Esophagus (tissue), 2 donors: ENCODE measurements around the gene CASP4. TPM values are rescaled to one million over a fixed set of nuclear protein-coding genes. Genes with fewer than 3 reads are reported as not detected.
"Not testable (repeated sequence)": the region's sequence is repeated elsewhere in the genome, so short reads cannot be mapped to it uniquely, and the experiment has no call there.

Source experiments
- H3K27ac ChIP-seq, 2 donors: one replicate each; pipeline ENCODE4 v1.5.1; 2013; ENCODE audit warnings: low read depth in 2 of 2, mild to moderate bottlenecking in 2 of 2, inconsistent platforms in 1 of 2, low read length in 1 of 2, moderate library complexity in 1 of 2
- H3K27me3 ChIP-seq, 2 donors: one replicate each; pipeline ENCODE4 v1.6.1; 2013; ENCODE audit warnings: low read length in 2 of 2, control low read depth in 1 of 2, mild to moderate bottlenecking in 1 of 2; ENCODE audit not compliant: insufficient read depth in 2 of 2, control insufficient read depth in 1 of 2
- H3K36me3 ChIP-seq, 2 donors: one replicate each; pipeline ENCODE4 v1.6.1; 2013; ENCODE audit warnings: low read length in 1 of 2; ENCODE audit not compliant: control insufficient read depth in 2 of 2, insufficient read depth in 2 of 2
- H3K4me1 ChIP-seq, 2 donors: one replicate each; pipeline ENCODE4 v1.6.1; 2013; ENCODE audit warnings: low read length in 1 of 2; ENCODE audit not compliant: control insufficient read depth in 2 of 2, insufficient read depth in 2 of 2
- H3K4me3 ChIP-seq, 2 donors: one replicate each; pipeline ENCODE4 v1.5.1; 2013; ENCODE audit warnings: low read length in 2 of 2, mild to moderate bottlenecking in 2 of 2, low read depth in 1 of 2, moderate library complexity in 1 of 2
- H3K9me3 ChIP-seq, 2 donors: one replicate each; pipeline ENCODE4 v1.6.1; 2013; ENCODE audit warnings: mild to moderate bottlenecking in 2 of 2, low read depth in 1 of 2, low read length in 1 of 2, moderate library complexity in 1 of 2; ENCODE audit not compliant: control insufficient read depth in 2 of 2, insufficient read depth in 1 of 2
- WGBS, 2 donors: extraction: QIAGEN DNeasy Blood & Tissue Kit; methylation state at CpG; one replicate each; pipeline ENCODE4 v1.1.7; 2013; 5-methylcytosine and 5-hydroxymethylcytosine counted together
- polyA plus RNA-seq, 2 donors: library from polyadenylated mRNA; stranded (reverse); fragments of 200-250 nt; gene quantifications; one replicate each; pipeline ENCODE4 v1.2.3, GENCODE V29; 2013
- donor health status: healthy with polysubstance abuse.
- donor health status: Bipolar disorder and iron deficiency.

CASP4 gene
- polyA plus RNA-seq, 2 donors, result 54.0 to 71.6 TPM

DNA sequence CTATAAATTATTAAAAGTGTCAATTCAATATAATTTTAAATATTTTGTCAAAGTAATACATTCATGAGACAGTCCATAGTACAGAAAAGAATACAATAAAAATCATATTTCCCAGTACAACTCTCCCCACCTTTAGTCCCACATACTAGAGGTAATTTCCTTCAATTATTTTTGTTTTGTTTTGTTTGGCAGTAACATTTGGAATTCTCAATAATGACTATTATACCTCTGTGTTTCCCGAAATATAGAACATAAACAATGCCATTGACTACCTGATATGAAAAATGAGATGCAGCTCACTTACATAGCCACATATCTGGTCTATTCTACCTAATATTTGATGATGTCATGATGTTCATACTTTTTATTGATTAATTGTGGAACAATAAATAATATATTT is 24.4 kb upstream of the CASP4 start:
- Histone ChIP-seq H3K36me3 (no peaks in the 10 kb centered on the region), H3K4me1 (no peaks in the 10 kb centered on the region), H3K9me3 (no peaks in the 10 kb centered on the region), H3K27me3 (no peaks in the 10 kb centered on the region), H3K27ac (no peak overlapping the region), H3K4me3 (no peak overlapping the region)
- WGBS, 2 donors, result 72 to 74% methylated on average over 1 of the region's 1 CpG

DNA sequence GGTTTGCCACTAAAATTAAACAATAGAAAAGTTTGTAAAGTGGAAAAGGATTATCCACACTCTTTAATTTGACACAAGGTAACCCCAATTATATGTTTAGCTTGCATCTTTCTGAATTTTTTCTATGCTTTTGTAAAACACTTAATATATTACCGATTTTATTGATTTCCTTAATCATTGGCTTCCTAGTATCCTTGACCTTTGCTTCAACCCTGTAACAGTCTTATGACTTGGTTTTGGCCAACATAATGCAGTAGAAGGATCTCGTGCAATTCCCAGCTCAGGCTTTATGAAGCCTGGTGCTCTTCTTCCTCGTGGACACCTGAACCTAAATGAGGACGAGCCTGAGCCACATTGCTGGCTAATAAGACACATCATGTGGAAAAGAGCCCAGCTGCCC is 23.6 kb upstream of the CASP4 start:
- WGBS, 2 donors, result 77 to 89% methylated on average over 4 of the region's 4 CpGs
- Histone ChIP-seq H3K4me3 (no peak overlapping the region), H3K27me3 (no peaks in the 10 kb centered on the region), H3K9me3 (no peaks in the 10 kb centered on the region), H3K27ac (no peak overlapping the region), H3K4me1 (no peaks in the 10 kb centered on the region), H3K36me3 (no peaks in the 10 kb centered on the region)

DNA sequence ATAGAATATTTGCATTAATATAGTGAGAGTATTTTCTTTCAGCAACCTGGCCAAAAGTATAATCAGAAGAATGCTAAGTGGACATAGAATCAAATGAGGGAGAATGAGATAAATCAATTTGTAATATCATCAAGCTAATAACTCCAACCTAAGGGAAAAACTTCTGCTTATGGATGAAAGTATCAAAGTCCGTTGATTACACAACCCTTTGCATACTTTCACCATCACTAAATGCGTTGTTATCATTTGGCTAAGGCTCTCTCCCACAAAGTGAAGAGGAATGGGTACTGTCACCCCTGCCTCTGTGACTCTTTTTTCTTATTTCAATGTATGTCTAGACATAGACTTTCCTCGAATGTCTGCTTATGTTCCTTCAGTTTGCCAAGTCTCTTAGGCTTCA is 16.4 kb upstream of the CASP4 start:
- 60 to 84% methylated on average over 3 of the region's 3 CpGs for WGBS, 2 donors

DNA sequence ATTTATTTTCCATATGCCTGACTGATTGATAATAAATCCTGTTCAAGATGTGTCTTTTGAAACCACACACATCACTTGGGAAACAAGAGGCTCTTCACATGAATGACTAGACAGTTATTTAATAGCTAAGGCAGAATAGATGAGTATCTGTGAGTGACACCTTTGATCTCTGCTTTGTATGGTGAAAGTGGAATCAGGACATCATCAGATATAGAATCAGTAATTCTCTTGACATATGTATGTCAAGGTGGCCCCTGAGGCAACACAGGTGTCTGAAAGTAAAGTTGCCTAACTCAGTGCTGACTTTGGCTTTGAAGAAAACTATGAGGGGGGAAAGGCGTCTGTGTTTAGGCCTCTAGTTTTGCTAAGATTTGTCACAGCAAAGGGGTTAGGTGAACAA is 11.5 kb upstream of the CASP4 start:
- Histone ChIP-seq H3K36me3 (no peaks in the 10 kb centered on the region), H3K27ac (no peak overlapping the region), H3K9me3 (no peaks in the 10 kb centered on the region), H3K27me3 (no peaks in the 10 kb centered on the region), H3K4me3 (no peak overlapping the region), H3K4me1 (no peaks in the 10 kb centered on the region)
- 76 to 90% methylated on average over 1 of the region's 1 CpG for WGBS, 2 donors

More for the DNA sequence above, 16.4 kb upstream of the CASP4 start:
- Histone ChIP-seq H3K27ac (no peak overlapping the region), H3K4me3 (no peak overlapping the region), H3K36me3 (no peaks in the 10 kb centered on the region), H3K4me1 (no peaks in the 10 kb centered on the region), H3K27me3 (no peaks in the 10 kb centered on the region), H3K9me3 (no peaks in the 10 kb centered on the region)

DNA sequence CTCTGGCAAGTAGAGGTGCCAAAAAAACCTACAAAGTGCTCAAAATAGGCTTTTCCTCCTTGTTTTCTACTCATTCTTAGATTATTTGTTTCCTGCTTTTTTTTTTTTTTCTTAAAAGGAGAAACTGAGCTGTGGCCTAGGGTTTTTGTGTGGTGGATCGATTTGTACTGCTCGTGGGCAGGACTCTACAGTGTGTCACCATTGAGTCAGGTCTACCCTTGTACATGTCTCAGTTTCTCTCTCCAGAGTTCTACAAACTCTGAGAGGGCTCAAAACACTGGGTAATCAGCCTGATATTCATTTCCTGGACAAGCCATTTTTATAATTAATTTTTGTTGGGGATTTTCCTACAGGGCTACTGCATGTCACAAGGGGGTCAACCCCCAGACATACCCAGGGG is 5.2 kb upstream of the CASP4 start:
- Histone ChIP-seq H3K4me3 (no peak overlapping the region), H3K9me3 (no peaks in the 10 kb centered on the region), H3K27ac (no peak overlapping the region), H3K27me3 (no peaks in the 10 kb centered on the region), H3K36me3 (no peaks in the 10 kb centered on the region), H3K4me1 (no peaks in the 10 kb centered on the region)
- 67 to 82% methylated on average over 2 of the region's 2 CpGs for WGBS, 2 donors

DNA sequence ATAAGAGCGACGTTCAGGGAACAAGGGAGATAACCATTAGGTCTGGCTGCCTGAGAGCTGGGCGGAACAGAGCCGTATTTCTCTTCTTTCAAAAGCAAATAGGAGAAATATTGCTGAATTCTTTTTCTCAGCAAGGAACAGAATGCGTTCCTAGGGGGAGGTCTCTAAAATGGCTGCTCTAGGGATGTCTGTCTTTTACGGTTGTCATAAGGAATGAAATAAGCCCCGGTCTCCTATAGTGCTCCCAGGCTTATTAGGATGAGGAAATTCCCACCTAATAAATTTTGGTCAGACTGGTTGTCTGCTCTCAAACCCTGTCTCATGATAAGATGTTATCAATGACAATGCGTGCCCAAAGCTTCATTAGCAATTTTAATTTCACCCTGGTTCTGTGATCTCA is 4.5 kb upstream of the CASP4 start:
- H3K27me3 ChIP-seq, H3K36me3 ChIP-seq, H3K27ac ChIP-seq, H3K4me3 ChIP-seq, H3K9me3 ChIP-seq, H3K4me1 ChIP-seq: not testable (repeated sequence)
- WGBS, 2 donors, result 93 to 95% methylated on average over 8 of the region's 8 CpGs

DNA sequence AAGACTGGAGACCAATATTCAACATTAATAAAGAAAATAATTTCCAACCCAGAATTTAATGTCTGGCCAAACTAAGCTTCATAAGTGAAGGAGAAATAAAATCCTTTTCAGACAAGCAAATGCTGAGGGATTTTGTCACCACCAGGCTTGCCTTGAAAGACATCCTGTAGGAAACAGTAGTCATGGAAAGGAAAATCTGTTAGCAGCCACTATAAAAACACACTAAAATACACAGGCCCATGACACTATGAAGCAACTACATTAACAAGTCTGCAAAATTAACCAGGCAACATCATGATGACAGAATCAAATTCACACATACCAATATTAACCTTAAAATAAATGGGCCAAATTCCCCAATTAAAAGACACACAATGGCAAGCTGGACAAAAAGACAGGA is 2.4 kb upstream of the CASP4 start:
- Histone ChIP-seq H3K27me3 (no peaks in the 10 kb centered on the region), H3K27ac (no peak overlapping the region), H3K4me3 (no peak overlapping the region), H3K36me3 (no peaks in the 10 kb centered on the region), H3K9me3 (no peaks in the 10 kb centered on the region), H3K4me1 (no peaks in the 10 kb centered on the region)

DNA sequence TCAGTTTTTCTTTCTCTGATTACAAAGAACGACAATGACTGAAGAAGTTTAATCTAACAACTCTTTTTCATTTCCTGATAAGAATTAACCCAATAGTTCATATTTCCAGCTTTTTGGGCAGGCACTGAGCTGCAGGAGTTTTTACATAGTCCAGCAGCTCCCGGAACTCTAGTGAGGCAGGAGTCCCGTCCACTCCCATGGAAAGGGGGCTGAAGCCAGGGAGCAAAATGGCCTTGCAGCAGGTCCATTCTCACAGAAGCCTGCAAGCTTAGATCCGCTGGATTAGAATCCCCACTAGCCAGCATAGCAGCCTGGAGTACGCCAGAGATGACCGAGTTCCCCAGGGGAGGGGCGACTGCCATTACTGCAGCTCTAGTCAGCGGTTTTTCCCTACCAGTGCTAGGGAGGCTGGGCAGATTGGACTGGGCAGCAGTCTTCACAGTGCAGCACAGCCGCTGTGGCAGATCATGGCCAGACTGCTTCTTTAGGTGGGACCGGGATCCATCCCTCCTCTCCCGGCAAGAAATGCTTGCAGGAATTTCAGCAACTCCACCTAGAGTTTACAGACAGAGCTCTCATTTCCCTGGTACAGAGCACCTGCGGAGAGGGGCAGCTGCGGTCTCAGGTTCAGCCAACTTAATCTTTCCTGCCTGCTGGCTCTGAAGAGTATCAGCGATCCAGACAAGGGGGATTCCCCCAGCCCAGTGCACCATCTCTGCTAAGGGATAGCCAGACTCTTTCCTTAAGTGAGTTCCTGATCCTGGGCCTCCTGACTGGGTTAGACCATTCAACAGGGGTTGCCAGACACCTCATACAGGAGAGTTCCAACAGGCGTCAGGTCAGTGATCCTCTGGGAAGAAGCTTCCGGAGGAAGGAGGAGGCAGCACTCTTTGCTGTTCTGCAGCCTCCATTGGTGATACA is 742 bp upstream of the CASP4 start:
- H3K36me3 ChIP-seq, result no peaks in the 10 kb centered on the region
- H3K4me1 ChIP-seq, result no peaks in the 10 kb centered on the region
- H3K27ac ChIP-seq, result peak overlapping the region; percentile 78 to 85
- H3K9me3 ChIP-seq, result no peaks in the 10 kb centered on the region
- no peaks in the 10 kb centered on the region for H3K27me3 ChIP-seq
- WGBS, 2 donors, result 66 to 68% methylated on average over 16 of the region's 16 CpGs
- H3K4me3 ChIP-seq, result peak overlapping the region; percentile 25 to 81

DNA sequence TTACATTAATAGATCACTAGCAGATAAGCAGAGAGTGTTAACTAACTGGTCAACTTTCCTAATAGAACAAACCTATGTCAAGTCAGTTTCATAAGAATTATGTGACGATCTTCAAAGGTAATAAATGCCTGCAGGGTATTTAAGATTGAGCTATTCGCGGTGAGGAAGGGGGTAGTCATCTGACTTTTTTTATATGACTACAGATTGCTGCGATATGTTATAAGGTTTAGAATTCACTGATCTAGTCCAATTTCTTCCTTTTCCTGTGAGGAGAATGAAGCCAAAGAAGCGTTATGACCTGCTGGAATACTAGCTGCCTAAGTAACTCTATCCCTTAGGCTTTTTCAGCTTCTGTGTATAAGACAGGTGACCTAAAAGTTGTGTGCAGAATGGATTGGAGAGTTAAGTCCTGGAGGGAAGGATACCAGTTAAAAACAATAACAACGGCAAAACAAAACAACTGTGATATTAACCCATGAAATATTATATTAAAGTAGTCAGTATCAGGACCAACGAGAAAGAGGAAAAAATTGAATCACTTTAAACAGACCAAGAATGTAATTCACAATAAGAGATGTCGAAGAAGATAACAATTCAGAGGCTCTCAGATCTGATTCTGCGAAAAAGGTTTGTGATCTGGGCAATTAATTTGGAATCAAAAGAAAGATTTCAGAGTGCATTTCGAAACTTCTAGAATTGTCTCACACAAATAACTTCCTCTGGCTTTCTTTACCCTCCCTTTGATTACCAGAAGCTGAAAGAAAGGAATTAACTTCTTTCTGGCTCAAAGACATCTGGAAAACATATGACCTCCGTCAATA is 630 bp downstream of the CASP4 start:
- Histone ChIP-seq H3K27ac (peak overlapping the region in 1 of 2 donors; percentile 85), H3K36me3 (no peaks in the 10 kb centered on the region), H3K9me3 (no peaks in the 10 kb centered on the region), H3K4me3 (peak overlapping the region; percentile 47 to 81), H3K4me1 (no peaks in the 10 kb centered on the region), H3K27me3 (no peaks in the 10 kb centered on the region)
- 9% methylated on average over 11 of the region's 11 CpGs for WGBS, 2 donors
